HL-60 (cell line): ENCODE data around the gene MKKS.

ENCODE experiments used
- DNase-seq, 2 experiments: peaks; one replicate each; pipeline ENCODE4 v3.0.0-alpha.2; 2010 to 2020; ENCODE audit warnings: low read depth in 1 of 2, low spot score in 1 of 2
- H3K27ac ChIP-seq: fragments of 250-450 bp; sonication (Bioruptor Pico); replicated peaks from 2 replicates; pipeline ENCODE4 v1.5.1; 2020; ENCODE audit warnings: mild to moderate bottlenecking, moderate library complexity
- H3K27me3 ChIP-seq: fragments of 250-450 bp; sonication (Bioruptor Pico); 2 replicates; pipeline ENCODE4 v1.5.1; 2021; ENCODE audit warnings: mild to moderate bottlenecking, moderate library complexity; ENCODE audit not compliant: insufficient read depth, poor library complexity, severe bottlenecking
- H3K4me3 ChIP-seq: replicated peaks from 2 replicates; pipeline ENCODE4 v1.5.1; 2011; ENCODE audit warnings: mild to moderate bottlenecking, control low read depth, low read length; ENCODE audit not compliant: insufficient read depth
- GABPA ChIP-seq: IDR thresholded peaks from 2 replicates; pipeline ENCODE4 v1.6.1; 2012; ENCODE audit warnings: low read depth
- POLR2AphosphoS5 ChIP-seq: IDR thresholded peaks from 2 replicates; pipeline ENCODE4 v1.6.1; 2012; ENCODE audit warnings: low read depth
- SPI1 ChIP-seq: IDR thresholded peaks from 2 replicates; pipeline ENCODE4 v1.6.1; 2012; ENCODE audit warnings: low read depth, mild to moderate bottlenecking, borderline replicate concordance
- TF ChIP-seq, protein P1 (sequence below): IDR thresholded peaks from 2 replicates; pipeline ENCODE4 v1.6.1; 2012; ENCODE audit warnings: low read depth; ENCODE audit not compliant: insufficient replicate concordance
- TF ChIP-seq, protein P2 (sequence below): IDR thresholded peaks from one replicate; pipeline ENCODE4 v1.5.1; 2011; ENCODE audit warnings: low read length, control low read depth, inconsistent platforms; ENCODE audit not compliant: insufficient read depth

MKKS gene

DNA sequence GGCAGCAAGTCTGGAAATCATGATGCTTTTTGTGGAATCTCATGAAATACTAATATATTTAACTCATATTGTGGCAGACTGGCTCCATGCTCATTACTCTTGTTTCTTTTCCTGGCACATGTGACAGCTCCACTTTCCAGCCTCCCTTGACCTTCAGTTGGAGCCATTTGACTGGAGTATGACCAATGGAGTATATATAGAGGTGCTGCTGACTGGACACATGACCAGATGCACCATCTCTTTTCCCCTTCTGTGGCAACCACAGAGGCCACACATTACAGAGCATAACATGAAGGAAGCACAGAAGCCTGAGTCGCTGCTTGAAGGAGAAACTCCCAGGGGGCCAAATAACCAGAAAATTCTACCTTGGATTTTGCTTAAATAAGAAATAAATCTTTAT is 77.4 kb downstream of the MKKS start:
- TF ChIP-seq SPI1 (no peak), GABPA (no peak), POLR2AphosphoS5 (no peak)
- TF ChIP-seq, protein P1, sequence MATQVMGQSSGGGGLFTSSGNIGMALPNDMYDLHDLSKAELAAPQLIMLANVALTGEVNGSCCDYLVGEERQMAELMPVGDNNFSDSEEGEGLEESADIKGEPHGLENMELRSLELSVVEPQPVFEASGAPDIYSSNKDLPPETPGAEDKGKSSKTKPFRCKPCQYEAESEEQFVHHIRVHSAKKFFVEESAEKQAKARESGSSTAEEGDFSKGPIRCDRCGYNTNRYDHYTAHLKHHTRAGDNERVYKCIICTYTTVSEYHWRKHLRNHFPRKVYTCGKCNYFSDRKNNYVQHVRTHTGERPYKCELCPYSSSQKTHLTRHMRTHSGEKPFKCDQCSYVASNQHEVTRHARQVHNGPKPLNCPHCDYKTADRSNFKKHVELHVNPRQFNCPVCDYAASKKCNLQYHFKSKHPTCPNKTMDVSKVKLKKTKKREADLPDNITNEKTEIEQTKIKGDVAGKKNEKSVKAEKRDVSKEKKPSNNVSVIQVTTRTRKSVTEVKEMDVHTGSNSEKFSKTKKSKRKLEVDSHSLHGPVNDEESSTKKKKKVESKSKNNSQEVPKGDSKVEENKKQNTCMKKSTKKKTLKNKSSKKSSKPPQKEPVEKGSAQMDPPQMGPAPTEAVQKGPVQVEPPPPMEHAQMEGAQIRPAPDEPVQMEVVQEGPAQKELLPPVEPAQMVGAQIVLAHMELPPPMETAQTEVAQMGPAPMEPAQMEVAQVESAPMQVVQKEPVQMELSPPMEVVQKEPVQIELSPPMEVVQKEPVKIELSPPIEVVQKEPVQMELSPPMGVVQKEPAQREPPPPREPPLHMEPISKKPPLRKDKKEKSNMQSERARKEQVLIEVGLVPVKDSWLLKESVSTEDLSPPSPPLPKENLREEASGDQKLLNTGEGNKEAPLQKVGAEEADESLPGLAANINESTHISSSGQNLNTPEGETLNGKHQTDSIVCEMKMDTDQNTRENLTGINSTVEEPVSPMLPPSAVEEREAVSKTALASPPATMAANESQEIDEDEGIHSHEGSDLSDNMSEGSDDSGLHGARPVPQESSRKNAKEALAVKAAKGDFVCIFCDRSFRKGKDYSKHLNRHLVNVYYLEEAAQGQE = no peak
- TF ChIP-seq, protein P2, sequence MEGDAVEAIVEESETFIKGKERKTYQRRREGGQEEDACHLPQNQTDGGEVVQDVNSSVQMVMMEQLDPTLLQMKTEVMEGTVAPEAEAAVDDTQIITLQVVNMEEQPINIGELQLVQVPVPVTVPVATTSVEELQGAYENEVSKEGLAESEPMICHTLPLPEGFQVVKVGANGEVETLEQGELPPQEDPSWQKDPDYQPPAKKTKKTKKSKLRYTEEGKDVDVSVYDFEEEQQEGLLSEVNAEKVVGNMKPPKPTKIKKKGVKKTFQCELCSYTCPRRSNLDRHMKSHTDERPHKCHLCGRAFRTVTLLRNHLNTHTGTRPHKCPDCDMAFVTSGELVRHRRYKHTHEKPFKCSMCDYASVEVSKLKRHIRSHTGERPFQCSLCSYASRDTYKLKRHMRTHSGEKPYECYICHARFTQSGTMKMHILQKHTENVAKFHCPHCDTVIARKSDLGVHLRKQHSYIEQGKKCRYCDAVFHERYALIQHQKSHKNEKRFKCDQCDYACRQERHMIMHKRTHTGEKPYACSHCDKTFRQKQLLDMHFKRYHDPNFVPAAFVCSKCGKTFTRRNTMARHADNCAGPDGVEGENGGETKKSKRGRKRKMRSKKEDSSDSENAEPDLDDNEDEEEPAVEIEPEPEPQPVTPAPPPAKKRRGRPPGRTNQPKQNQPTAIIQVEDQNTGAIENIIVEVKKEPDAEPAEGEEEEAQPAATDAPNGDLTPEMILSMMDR = no peak
- Histone ChIP-seq H3K27ac (no peak overlapping the region), H3K4me3 (no peak overlapping the region), H3K27me3 (no peaks in the 10 kb centered on the region)
- no peak for DNase-seq

DNA sequence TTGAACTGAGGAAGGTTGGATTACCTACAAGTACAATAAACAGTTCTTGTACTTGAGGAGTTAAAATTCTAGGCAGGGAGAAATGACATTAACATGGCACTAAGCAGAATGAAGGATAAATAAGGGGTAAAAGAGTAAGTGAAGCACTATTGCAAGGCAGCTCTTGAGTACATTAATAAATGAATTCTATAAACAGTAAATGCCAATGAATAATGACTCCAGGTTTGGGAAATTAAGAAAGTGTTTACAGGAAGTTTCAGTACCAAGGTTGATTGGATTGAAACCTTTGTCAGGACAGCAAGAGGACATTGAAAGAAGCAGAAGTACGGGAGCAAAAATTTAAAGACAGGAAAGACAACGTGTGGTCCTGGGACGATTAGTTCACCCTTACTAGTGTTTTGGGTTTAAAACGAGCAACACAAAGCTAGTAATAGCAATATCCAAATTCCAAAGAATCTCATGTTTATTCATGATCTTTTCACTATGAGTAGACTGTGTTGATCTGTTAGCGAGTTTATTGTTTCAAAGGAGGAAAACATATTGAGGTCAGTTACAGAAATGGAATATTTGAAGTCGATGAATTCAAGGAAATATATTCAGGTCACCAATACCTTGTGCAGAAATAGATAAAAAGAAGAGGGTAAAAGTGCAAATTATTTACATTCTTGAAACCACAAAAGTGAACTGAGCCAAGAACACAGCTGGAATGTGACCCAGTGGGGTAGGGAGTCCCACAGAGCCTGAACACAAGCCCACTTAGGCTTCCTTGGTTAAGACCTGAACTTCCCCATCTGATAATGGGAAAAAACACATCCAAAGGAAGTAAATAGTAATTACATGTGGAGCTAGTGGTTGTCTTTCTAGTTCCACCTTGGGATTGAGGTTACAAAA is 80.8 kb downstream of the MKKS start:
- TF ChIP-seq GABPA = no peak
- no peak for TF ChIP-seq POLR2AphosphoS5
- TF ChIP-seq, protein P1 = no peak
- TF ChIP-seq, protein P2 = no peak
- TF ChIP-seq SPI1 = no peak
- Histone ChIP-seq H3K27ac (no peak overlapping the region), H3K4me3 (no peak overlapping the region), H3K27me3 (no peaks in the 10 kb centered on the region)
- no peak for DNase-seq
